RPMI8226 (cell line): ENCODE measurements around the gene LGALS14.

Source experiments
- DNase-seq: peaks from one replicate; pipeline ENCODE4 v3.0.0-alpha.2; 2015

Gene LGALS14

GRCh38 chr19:39752390-39752789, 48.1 kb downstream of the LGALS14 start:
- no peak for DNase-seq

GRCh38 chr19:39752795-39753194, 48.5 kb downstream of the LGALS14 start:
- no peak for DNase-seq

GRCh38 chr19:39754544-39754943, 50.3 kb downstream of the LGALS14 start:
- DNase-seq = no peak

GRCh38 chr19:39754971-39755370, 50.7 kb downstream of the LGALS14 start:
- no peak for DNase-seq
